ENCODE data around the gene TNFRSF1A. TPM values are rescaled to one million over a fixed set of nuclear protein-coding genes. Genes with fewer than 3 reads are reported as not detected.

Gene TNFRSF1A
- total and polyA plus RNA-seq, 9 of the 15 experiments (the other 6 are each of a cell fraction or from before 2014, with no cell fraction given): 0.76 to 43.5 (median 30.0) TPM

GRCh38 chr12:6341417-6342139, at the start of gene TNFRSF1A (continued):
- TF ChIP-seq ZMIZ1 (IDR thresholded peaks at IDR 0.05; ENCODE audit: low read depth in 2 of 2, low read length in 2 of 2): 0 out of 4 replicates have a peak, but pooled peaks of 1 of the 2 experiments have one; percentile 36
- TF ChIP-seq TRIM25 (IDR thresholded peaks at IDR 0.05; ENCODE audit: borderline replicate concordance): no peak
- TF ChIP-seq DLX4 (CRISPR knock-in tag; IDR thresholded peaks at IDR 0.05): no peak
- no peak for TF ChIP-seq POLR2AphosphoS2 (IDR thresholded peaks at IDR 0.05; ENCODE audit: low read length)
- TF ChIP-seq RNF2 (IDR thresholded peaks at IDR 0.05): peak; percentile 61; the same call in 1 of the 2 replicates
- no peak for TF ChIP-seq GTF3C2 (IDR thresholded peaks at IDR 0.05; ENCODE audit: borderline replicate concordance, extremely low read depth, insufficient read length)
- TF ChIP-seq SMAD1 (IDR thresholded peaks at IDR 0.05; ENCODE audit: low read depth, low read length, partially characterized antibody): peak; percentile 59
- TF ChIP-seq TCF7L2 (IDR thresholded peaks at IDR 0.05; ENCODE audit: low read depth, low read length): no peak
- TF ChIP-seq KHSRP (IDR thresholded peaks at IDR 0.05): no peak
- no peak for TF ChIP-seq CREB5 (CRISPR knock-in tag; IDR thresholded peaks at IDR 0.05)
- no peak for TF ChIP-seq PPARD (CRISPR knock-in tag; IDR thresholded peaks at IDR 0.05)
- TF ChIP-seq, protein P1, sequence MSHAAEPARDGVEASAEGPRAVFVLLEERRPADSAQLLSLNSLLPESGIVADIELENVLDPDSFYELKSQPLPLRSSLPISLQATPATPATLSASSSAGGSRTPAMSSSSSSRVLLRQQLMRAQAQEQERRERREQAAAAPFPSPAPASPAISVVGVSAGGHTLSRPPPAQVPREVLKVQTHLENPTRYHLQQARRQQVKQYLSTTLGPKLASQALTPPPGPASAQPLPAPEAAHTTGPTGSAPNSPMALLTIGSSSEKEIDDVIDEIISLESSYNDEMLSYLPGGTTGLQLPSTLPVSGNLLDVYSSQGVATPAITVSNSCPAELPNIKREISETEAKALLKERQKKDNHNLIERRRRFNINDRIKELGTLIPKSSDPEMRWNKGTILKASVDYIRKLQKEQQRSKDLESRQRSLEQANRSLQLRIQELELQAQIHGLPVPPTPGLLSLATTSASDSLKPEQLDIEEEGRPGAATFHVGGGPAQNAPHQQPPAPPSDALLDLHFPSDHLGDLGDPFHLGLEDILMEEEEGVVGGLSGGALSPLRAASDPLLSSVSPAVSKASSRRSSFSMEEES (CRISPR knock-in tag; IDR thresholded peaks at IDR 0.05): no peak
- TF ChIP-seq CEBPG (CRISPR knock-in tag; IDR thresholded peaks at IDR 0.05): peak; percentile 91
- TF ChIP-seq CEBPG (tag; conservative IDR thresholded peaks at IDR 0.05 in 1 of 2, IDR thresholded peaks at IDR 0.05 in 1 of 2): peak; percentile 81 to 87

Measured in K562 (cell line).